PC-9 (cell line): ENCODE data around the gene GPD1.

Experiments
- CTCF ChIP-seq: fragments of 200-600 bp; sonication (generic); conservative IDR thresholded peaks from 2 replicates; pipeline ENCODE4 v1.6.1; 2017; ENCODE audit warnings: mixed run types, antibody characterized with exemption, mild to moderate bottlenecking, moderate library complexity
- EZH2 ChIP-seq: fragments of 200-600 bp; sonication (generic); IDR thresholded peaks from 2 replicates; pipeline ENCODE4 v1.8.0; 2017; ENCODE audit warnings: antibody characterized with exemption, low read depth

GRCh38 chr12:50110762-50111351 is 7.0 kb downstream of the GPD1 start:
- TF ChIP-seq CTCF (no peak), EZH2 (no peak)
